HG03064 (cell line): ENCODE results near the gene HCN4.

Source experiments
- ATAC-seq: cut with Tn5 transposase; IDR thresholded peaks from one replicate; pipeline ENCODE4 v1.9.1; 2021; ENCODE audit warnings: low read depth; ENCODE audit not compliant: unreplicated experiment

The HCN4 gene

GRCh38 chr15:73328149-73328820 lies 40.5 kb downstream of the HCN4 start:
- ATAC-seq, result no peak

GRCh38 chr15:73326157-73326556 lies 42.6 kb downstream of the HCN4 start:
- no peak for ATAC-seq

- ATAC-seq, result no peak
These were observed 43.4 kb downstream of the HCN4 start for GRCh38 chr15:73325191-73325861.

GRCh38 chr15:73324496-73325170 lies 44.1 kb downstream of the HCN4 start:
- no peak for ATAC-seq

DNA sequence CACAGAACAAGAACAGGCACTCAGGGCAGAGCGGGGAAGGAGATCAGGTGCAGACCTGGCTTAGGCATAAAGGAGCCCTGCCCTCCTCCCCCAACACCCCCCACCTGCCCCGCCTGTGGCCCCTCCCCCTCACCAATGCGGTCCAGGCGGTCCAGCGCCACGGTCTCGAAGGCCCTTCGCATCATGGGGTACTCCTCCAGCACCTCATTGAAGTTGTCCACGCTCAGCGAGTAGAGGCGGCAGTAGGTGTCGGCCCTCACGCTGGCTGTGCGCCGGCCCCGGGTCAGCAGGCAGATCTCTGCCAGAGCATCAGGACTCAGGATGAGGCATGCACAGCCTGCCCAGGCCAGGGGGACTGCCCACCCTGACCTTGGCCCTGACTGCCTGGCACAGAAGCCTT lies 44.8 kb downstream of the HCN4 start:
- no peak for ATAC-seq

GRCh38 chr15:73323374-73323955 lies 45.3 kb downstream of the HCN4 start:
- no peak for ATAC-seq

- no peak for ATAC-seq
These were observed 45.9 kb downstream of the HCN4 start for GRCh38 chr15:73322665-73323373.

- ATAC-seq, result no peak
These were observed 47.0 kb downstream of the HCN4 start for GRCh38 chr15:73321496-73322450.

GRCh38 chr15:73320619-73321180 lies 48.1 kb downstream of the HCN4 start:
- ATAC-seq, result no peak

DNA sequence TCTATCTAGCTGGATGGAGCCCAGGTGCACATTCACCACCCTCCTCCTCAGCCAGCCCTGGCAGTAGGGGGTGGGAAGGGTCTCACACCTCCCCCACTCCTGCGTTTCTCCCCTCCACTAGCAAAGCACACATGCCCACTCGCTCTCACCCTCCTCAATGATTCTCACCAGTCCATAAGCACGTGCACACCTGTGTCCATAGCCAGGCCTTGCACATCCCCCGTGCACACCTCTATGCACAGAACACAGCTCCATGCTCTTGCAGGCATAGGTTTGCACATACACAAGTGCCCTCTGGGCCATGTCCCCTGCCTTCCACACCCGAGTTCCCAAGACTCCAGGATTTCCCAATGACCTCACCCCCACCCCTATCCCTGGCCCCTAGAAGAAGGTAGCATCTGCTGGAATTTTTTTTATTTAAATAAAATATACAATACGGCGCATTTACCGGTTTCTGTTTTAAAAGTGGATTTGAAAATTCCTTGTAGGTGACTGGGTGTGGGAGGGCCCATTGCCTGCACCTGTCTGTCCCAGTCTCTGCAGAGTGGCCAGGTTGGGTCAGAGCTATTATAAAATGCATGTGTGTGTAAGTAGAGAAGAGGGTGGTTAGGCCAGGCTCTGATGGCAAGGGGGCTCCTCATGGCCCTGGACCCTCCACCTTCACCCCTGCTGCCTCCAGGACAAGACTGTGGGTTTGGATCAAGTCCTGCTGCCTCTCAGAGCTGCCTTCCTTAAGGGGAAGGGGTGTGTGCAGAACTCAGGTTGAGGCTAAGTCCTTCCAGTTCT lies 49.1 kb downstream of the HCN4 start:
- ATAC-seq, result no peak

DNA sequence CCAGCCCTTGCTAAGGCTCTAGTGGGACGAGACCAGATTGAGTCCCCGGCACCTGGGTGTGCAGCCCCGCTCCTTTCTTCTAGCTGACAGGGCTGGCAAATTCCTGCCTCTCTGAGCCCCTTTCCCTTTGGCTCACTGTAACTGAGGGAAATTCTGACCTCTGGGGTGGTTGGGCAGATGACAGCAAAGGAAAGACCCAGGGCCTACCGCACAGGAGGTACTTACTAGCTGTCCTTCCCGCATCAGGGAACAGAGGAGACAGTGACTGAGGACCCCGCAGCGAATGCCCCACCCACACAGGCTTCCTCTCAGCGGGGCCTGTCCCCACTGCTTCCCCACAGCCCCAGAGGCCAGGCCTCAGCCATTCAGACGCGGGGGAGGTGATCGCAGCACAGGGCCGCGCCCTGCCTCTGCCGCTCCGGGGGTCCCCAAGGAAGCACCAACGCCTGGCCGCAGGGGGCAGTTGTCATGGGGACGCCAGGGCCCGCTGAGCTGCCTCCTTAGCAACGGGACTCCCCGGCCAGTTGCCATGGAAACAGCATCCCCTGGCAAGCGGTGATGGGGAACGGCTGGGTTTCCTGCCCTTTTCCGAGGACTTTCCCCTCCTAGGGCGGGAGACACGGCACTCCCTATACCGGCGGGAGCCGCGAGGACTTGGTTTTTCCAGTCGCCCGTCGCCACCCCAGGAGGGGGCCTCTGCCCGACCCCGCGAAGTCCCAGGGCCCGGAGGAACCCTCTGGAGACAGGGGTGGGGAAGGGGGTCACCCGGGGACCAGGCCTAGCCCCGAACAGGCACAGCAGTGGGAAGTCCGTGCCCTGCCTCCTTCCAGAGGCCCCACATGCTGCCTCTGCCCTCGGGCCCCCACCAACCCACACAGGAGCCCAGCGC lies 50.1 kb downstream of the HCN4 start:
- ATAC-seq, result no peak

DNA sequence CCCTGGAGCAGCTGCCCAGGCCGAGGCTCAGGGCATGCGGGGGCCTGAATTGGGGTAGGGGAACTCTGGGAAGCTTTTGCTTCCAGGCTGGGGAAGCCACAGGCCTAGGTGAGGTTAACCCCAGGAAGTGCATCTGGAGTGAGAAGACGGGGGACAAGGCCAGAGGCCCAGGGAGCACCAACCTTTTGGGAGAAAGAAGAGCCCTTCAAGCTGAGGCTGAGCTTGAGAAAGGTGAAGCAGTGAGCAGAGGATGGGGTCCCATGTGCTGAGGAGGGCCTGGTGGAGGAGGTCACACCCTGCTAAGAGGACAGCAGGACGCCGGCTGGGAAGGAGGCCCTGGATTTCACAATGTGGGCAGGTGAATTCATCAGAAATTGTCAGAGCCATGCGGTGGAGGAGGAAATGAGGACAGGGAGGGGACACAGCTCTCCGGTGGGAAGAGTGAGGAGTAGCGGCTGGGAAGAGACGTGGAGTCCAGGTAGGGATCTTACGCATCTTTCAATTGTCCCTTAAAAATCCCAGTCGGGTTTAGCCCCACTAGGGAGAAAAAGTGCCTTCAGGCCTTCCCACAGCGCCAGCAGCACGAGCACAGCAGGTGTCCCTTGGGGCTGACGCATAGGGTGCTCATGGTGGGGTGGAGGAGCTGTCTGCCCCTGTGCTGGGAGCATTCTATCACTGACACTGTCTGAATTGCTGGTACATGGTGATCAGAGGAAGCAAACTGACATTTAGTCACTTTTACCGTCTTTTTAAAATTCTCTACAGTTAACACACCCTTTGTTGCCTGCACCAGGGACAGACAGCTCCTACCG lies 50.9 kb downstream of the HCN4 start:
- no peak for ATAC-seq

DNA sequence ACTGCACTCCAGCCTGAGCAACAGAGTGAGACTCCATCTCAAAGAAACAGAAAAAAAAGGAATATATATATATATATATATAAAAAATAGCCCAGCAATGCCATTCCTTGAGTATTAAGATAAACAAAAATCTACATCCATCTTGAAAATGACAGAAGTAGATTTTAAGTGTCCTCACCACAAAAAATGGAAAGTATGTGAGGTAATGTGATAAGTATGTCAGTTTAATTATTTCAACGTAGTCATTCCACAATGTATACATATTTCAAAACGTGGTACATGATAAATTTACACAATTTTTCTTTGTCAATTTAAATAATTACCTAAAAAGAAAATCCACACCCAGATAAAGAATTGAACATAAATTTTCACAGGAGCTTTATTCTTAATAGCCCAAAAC lies 54.9 kb downstream of the HCN4 start:
- ATAC-seq, result no peak

GRCh38 chr15:73308305-73308704 lies 60.5 kb downstream of the HCN4 start:
- ATAC-seq, result no peak

DNA sequence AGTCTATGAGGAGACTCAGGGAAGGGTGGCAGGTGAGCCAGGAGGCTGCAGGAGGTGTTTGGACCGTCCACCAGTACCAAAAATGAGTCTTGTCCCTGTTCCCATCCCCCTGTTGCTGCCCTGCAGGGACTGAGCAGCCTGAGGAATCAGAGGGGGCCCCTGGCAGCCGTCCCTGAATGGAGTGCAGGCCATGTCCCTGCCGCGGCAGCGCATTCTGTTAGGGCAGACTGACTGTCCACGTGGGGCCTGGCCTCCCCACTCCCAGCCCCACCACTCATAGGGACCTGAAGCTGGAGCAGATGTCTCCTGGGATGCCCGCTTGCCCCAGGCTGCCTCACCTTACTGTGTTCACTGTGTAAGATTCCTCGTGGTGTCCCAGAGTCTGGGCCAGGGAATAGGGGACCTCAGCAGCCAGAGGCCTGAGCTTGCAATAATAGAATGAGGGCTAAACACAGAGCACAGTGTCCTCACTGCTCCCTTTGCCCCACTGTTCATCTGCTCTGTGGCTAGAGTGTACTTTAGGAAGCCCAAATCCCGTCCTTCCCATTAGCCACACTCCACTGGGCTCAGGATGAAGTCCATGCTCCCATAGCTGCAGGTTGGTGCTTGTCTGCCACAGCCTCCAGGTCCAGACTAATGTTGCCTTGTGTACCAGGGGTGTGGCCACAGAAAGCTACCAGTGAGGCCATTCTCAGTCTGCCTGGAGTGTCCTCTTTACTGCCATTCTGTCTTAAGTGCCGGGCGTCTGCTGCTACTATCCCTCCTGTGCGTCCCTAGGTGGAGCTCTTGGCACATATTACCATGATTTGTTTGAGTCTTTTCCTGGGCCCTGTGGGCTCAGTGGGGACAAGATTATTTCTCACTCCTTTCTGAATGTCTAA lies 63.2 kb downstream of the HCN4 start:
- no peak for ATAC-seq

GRCh38 chr15:73303636-73304035 lies 65.1 kb downstream of the HCN4 start:
- ATAC-seq, result no peak
